HepG2 (cell line): ENCODE measurements around the gene UBL7. TPM values are rescaled to one million over a fixed set of nuclear protein-coding genes. Genes with fewer than 3 reads are reported as not detected.

Experiments used
- BCL6 ChIP-seq: IDR thresholded peaks from 2 replicates; pipeline ENCODE4 v1.6.1; 2016; ENCODE audit warnings: missing genetic modification reagents, missing compliant biosample characterization
- GATAD2A ChIP-seq: IDR thresholded peaks from 2 replicates; pipeline ENCODE4 v1.6.1; 2016
- HOXA3 ChIP-seq: sonication (generic); formaldehyde crosslinking; IDR thresholded peaks from 2 replicates; pipeline ENCODE4 v1.5.0; 2020; ENCODE audit warnings: missing genetic modification reagents
- MXI1 ChIP-seq: IDR thresholded peaks from 3 replicates; pipeline ENCODE4 v1.6.1; 2012; ENCODE audit warnings: low read depth, low read length, inconsistent platforms, borderline replicate concordance
- NAIF1 ChIP-seq: sonication (generic); formaldehyde crosslinking; IDR thresholded peaks from 2 replicates; pipeline ENCODE4 v1.5.0; 2020; ENCODE audit warnings: mild to moderate bottlenecking, missing genetic modification reagents, borderline replicate concordance
- RARA ChIP-seq: IDR thresholded peaks from 2 replicates; pipeline ENCODE4 v1.6.1; 2016; ENCODE audit warnings: missing genetic modification reagents, missing compliant biosample characterization
- SAP130 ChIP-seq: IDR thresholded peaks from 2 replicates; pipeline ENCODE4 v1.6.1; 2016; ENCODE audit warnings: low read depth
- SP5 ChIP-seq: IDR thresholded peaks from 2 replicates; pipeline ENCODE4 v1.6.1; 2016; ENCODE audit warnings: low read depth, borderline replicate concordance
- SRSF1 ChIP-seq: fragments of 200-400 bp; formaldehyde crosslinking; optimal IDR thresholded peaks from 2 replicates; pipeline ENCODE3; 2017; ENCODE audit warnings: mild to moderate bottlenecking, low read depth, low read length, moderate library complexity
- SRY ChIP-seq: sonication (generic); formaldehyde crosslinking; IDR thresholded peaks from 2 replicates; pipeline ENCODE4 v1.8.0; 2022; ENCODE audit warnings: mild to moderate bottlenecking, missing genetic modification reagents
- ZFP90 ChIP-seq: sonication (generic); formaldehyde crosslinking; IDR thresholded peaks from 2 replicates; pipeline ENCODE4 v1.8.0; 2022; ENCODE audit warnings: missing genetic modification reagents, mild to moderate bottlenecking, inconsistent platforms, borderline replicate concordance
- ZNF616 ChIP-seq: sonication (generic); formaldehyde crosslinking; IDR thresholded peaks from 2 replicates; pipeline ENCODE4 v1.5.0; 2020; ENCODE audit warnings: low read depth, mild to moderate bottlenecking, missing genetic modification reagents
- polyA plus RNA-seq, 8 experiments: library from polyadenylated mRNA; depleted of rRNA in 3 of 8; stranded (reverse) in 7 of 8; unstranded in 1 of 8; fragments of >200 nt; fragmentation: Illumina TruSeq in 4 of 8; extraction: Trizol in 4 of 8; gene quantifications; 2 replicates each; pipeline versions ENCODE4 v1.2.1 to v1.2.3, GENCODE V29; 2011 to 2016; ENCODE audit warnings: low read depth in 4 of 8, missing spikeins in 1 of 8, mixed read lengths in 1 of 8; ENCODE audit not compliant: insufficient read depth in 1 of 8
- total RNA-seq, 5 experiments: library from RNA; depleted of rRNA; stranded (reverse); fragments of >200 nt; fragmentation: Illumina TruSeq; extraction: Trizol; gene quantifications; 2 replicates each; pipeline ENCODE4 v1.2.3, GENCODE V29; 2016; ENCODE audit warnings: low read depth in 1 of 5
- TF ChIP-seq, protein P1 (sequence below): sonication (generic); formaldehyde crosslinking; IDR thresholded peaks from 2 replicates; pipeline ENCODE4 v1.4.0; 2020; ENCODE audit warnings: missing genetic modification reagents, borderline replicate concordance
- TF ChIP-seq, protein P2 (sequence below), 2 experiments: sonication (generic) in 1 of 2; formaldehyde crosslinking in 1 of 2; IDR thresholded peaks; 2 replicates each; pipeline versions ENCODE4 v1.4.0 to v1.6.1; 2018 to 2020; ENCODE audit warnings: missing genetic modification reagents in 2 of 2, borderline replicate concordance in 1 of 2, low read depth in 1 of 2, mild to moderate bottlenecking in 1 of 2, missing biosample characterization in 1 of 2
- TF ChIP-seq, protein P3 (sequence below): sonication (generic); formaldehyde crosslinking; IDR thresholded peaks from 2 replicates; pipeline ENCODE4 v1.4.0; 2020; ENCODE audit warnings: missing genetic modification reagents
- TF ChIP-seq, protein P4 (sequence below): sonication (generic); formaldehyde crosslinking; IDR thresholded peaks from 2 replicates; pipeline ENCODE4 v1.4.0; 2020; ENCODE audit warnings: missing genetic modification reagents, mild to moderate bottlenecking, borderline replicate concordance
- TF ChIP-seq, protein P5 (sequence below): sonication (generic); formaldehyde crosslinking; IDR thresholded peaks from 2 replicates; pipeline ENCODE4 v1.4.0; 2020; ENCODE audit warnings: missing genetic modification reagents, borderline replicate concordance

The UBL7 gene
- total and polyA plus RNA-seq, 2 of the 13 experiments (the other 11 are each of a cell fraction or from before 2014, with no cell fraction given), result 55.0 to 63.5 TPM

DNA sequence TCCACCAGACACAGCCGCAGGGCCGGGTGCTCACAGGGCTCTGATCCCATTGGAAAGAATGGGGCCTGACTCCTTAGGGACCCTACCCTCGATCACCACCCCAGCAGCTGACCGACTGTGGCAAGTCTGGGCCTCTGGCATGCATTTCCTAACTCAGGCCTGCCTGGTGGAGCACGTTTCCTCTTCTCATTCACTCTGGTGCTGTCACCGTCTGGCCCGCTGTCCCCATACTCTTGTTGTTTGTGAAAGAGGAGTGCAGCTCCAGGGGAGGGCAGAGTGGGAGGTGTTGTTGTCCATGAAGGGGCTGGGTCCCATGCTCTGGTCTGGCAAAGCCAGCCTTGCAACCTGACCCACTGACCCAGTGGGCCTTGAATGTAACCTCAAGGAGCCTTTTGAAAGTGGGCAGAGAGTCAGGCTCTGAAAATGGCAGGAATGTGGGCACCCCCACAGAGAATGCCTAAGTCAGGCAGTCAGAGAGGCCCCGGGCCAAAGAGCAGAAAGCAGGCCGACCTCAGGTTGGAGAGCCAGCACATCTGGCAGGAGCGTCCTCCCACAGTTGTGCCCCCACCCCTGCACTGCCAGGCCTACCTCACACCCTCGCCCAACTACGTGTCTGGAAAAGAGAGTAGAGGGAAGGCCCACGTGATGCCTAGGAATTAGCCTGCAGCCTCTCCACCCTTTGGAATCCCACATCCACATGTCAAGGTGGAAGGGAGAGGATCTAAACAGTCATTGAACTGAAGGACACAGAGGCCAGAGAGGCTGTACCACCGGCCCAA, 38.1 kb downstream of the UBL7 start (continued):
- TF ChIP-seq, protein P1, sequence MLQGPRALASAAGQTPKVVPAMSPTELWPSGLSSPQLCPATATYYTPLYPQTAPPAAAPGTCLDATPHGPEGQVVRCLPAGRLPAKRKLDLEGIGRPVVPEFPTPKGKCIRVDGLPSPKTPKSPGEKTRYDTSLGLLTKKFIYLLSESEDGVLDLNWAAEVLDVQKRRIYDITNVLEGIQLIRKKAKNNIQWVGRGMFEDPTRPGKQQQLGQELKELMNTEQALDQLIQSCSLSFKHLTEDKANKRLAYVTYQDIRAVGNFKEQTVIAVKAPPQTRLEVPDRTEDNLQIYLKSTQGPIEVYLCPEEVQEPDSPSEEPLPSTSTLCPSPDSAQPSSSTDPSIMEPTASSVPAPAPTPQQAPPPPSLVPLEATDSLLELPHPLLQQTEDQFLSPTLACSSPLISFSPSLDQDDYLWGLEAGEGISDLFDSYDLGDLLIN (CRISPR knock-in tag), result 0 out of 2 replicates have a peak, but pooled peaks have one; percentile 40
- TF ChIP-seq ZFP90 (CRISPR knock-in tag), result 0 out of 2 replicates have a peak, but pooled peaks have one; percentile 40
- TF ChIP-seq NAIF1 (CRISPR knock-in tag), result no peak
- TF ChIP-seq SAP130, result peak; percentile 71
- TF ChIP-seq GATAD2A (CRISPR knock-in tag), result no peak; the same call in 1 of the 2 replicates
- TF ChIP-seq, protein P2, sequence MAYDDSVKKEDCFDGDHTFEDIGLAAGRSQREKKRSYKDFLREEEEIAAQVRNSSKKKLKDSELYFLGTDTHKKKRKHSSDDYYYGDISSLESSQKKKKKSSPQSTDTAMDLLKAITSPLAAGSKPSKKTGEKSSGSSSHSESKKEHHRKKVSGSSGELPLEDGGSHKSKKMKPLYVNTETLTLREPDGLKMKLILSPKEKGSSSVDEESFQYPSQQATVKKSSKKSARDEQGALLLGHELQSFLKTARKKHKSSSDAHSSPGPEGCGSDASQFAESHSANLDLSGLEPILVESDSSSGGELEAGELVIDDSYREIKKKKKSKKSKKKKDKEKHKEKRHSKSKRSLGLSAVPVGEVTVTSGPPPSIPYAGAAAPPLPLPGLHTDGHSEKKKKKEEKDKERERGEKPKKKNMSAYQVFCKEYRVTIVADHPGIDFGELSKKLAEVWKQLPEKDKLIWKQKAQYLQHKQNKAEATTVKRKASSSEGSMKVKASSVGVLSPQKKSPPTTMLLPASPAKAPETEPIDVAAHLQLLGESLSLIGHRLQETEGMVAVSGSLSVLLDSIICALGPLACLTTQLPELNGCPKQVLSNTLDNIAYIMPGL (CRISPR knock-in tag; IDR thresholded peaks at IDR 0.05; ENCODE audit: borderline replicate concordance in 1 of 2, low read depth in 1 of 2), result 0 out of 4 replicates have a peak, but pooled peaks of 1 of the 2 experiments have one; percentile 31
- peak; percentile 28; the same call in 1 of the 3 replicates for TF ChIP-seq MXI1
- TF ChIP-seq SRSF1, result no peak
- TF ChIP-seq, protein P3, sequence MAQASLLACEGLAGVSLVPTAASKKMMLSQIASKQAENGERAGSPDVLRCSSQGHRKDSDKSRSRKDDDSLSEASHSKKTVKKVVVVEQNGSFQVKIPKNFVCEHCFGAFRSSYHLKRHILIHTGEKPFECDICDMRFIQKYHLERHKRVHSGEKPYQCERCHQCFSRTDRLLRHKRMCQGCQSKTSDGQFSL (CRISPR knock-in tag), result peak; percentile 63
- TF ChIP-seq SRY (CRISPR knock-in tag), result no peak
- TF ChIP-seq BCL6 (CRISPR knock-in tag), result peak; percentile 37
- TF ChIP-seq, protein P4, sequence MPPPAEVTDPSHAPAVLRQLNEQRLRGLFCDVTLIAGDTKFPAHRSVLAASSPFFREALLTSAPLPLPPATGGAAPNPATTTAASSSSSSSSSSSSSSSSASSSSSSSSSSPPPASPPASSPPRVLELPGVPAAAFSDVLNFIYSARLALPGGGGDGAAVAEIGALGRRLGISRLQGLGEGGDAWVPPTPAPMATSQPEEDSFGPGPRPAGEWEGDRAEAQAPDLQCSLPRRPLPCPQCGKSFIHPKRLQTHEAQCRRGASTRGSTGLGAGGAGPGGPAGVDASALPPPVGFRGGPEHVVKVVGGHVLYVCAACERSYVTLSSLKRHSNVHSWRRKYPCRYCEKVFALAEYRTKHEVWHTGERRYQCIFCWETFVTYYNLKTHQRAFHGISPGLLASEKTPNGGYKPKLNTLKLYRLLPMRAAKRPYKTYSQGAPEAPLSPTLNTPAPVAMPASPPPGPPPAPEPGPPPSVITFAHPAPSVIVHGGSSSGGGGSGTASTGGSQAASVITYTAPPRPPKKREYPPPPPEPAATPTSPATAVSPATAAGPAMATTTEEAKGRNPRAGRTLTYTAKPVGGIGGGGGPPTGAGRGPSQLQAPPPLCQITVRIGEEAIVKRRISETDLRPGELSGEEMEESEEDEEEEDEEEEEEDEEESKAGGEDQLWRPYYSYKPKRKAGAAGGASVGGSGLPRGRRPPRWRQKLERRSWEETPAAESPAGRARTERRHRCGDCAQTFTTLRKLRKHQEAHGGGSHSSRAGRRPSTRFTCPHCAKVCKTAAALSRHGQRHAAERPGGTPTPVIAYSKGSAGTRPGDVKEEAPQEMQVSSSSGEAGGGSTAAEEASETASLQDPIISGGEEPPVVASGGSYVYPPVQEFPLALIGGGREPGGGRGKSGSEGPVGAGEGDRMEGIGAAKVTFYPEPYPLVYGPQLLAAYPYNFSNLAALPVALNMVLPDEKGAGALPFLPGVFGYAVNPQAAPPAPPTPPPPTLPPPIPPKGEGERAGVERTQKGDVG (CRISPR knock-in tag), result 0 out of 2 replicates have a peak, but pooled peaks have one; percentile 1
- 0 out of 2 replicates have a peak, but pooled peaks have one; percentile 53 for TF ChIP-seq ZNF616
- TF ChIP-seq, protein P5, sequence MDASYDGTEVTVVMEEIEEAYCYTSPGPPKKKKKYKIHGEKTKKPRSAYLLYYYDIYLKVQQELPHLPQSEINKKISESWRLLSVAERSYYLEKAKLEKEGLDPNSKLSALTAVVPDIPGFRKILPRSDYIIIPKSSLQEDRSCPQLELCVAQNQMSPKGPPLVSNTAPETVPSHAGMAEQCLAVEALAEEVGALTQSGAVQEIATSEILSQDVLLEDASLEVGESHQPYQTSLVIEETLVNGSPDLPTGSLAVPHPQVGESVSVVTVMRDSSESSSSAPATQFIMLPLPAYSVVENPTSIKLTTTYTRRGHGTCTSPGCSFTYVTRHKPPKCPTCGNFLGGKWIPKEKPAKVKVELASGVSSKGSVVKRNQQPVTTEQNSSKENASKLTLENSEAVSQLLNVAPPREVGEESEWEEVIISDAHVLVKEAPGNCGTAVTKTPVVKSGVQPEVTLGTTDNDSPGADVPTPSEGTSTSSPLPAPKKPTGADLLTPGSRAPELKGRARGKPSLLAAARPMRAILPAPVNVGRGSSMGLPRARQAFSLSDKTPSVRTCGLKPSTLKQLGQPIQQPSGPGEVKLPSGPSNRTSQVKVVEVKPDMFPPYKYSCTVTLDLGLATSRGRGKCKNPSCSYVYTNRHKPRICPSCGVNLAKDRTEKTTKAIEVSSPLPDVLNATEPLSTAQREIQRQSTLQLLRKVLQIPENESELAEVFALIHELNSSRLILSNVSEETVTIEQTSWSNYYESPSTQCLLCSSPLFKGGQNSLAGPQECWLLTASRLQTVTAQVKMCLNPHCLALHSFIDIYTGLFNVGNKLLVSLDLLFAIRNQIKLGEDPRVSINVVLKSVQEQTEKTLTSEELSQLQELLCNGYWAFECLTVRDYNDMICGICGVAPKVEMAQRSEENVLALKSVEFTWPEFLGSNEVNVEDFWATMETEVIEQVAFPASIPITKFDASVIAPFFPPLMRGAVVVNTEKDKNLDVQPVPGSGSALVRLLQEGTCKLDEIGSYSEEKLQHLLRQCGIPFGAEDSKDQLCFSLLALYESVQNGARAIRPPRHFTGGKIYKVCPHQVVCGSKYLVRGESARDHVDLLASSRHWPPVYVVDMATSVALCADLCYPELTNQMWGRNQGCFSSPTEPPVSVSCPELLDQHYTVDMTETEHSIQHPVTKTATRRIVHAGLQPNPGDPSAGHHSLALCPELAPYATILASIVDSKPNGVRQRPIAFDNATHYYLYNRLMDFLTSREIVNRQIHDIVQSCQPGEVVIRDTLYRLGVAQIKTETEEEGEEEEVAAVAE, result no peak
- TF ChIP-seq SP5 (CRISPR knock-in tag), result peak; percentile 15; the same call in 1 of the 2 replicates
- TF ChIP-seq HOXA3 (CRISPR knock-in tag), result peak; percentile 17
- TF ChIP-seq RARA (CRISPR knock-in tag), result peak; percentile 74
